IPS-NIHi7 (cell line): ENCODE data around the gene CLTCL1.

Source experiments
- DNase-seq: peaks from one replicate; pipeline ENCODE4 v3.0.0; 2012; ENCODE audit warnings: mixed read lengths; ENCODE audit errors: extremely low spot score

The CLTCL1 gene

GRCh38 chr22:19244600-19245352 lies 46.7 kb downstream of the CLTCL1 start:
- DNase-seq: no peak

DNA sequence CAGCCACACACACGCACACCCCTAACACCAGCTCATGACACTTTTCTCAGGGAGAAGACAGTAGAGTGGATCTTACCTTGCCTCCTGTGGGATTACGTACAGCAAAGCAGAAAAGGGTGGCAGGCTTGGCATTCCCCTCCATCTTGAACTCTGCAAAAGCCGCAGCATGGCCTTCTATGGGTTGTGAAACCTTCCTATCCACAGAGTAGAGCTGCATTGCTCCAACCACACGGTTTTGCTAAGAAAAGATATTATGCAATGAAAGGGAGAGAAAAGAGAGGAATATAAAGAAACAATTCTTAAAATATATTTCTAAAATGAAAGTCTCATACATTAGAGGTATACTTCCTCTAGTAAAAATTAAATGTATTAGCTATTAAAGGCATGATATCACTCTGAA lies 48.8 kb downstream of the CLTCL1 start:
- no peak for DNase-seq

- no peak for DNase-seq
These were observed 50.0 kb downstream of the CLTCL1 start for GRCh38 chr22:19241593-19241906.

DNA sequence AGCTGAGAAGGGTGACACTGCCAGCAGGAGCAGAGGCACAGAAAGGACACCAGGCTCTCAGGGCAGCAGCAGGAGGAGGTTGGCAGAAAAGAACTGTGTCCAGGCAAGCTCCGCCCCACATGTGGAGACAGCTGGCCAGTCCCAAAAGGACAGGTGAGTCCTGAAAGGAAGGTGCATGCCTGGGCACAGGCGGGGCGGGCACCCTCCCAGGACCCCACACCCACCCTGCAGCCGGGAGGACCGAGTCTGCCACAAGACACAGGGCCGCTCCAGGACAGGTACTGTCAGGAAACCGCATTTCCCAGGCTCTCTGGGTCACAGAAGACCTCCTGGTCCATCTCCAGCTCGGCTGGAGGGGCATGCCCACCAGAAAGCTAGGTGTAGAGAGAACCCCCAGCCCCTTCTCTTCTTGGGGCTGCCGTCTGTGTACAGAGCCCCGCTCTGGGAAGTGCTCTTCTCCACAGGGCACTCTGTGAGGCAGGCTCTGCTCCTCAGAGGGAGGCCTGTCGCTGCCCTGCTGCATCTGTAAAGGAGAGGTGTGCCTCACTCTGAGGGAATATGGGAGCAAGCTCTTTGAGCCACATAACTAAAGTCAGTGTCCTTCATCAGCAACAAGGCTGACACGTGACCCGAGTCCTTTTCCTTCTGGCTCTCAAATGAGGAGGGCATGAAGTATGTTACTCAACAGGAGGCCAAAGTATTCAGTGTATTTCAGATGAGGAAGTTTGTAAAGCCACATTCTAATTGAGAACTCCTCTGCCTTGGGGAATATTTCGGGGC lies 50.5 kb downstream of the CLTCL1 start:
- no peak for DNase-seq

- DNase-seq: no peak
These were observed 52.1 kb downstream of the CLTCL1 start for GRCh38 chr22:19239464-19239863.

- no peak for DNase-seq
These were observed 52.6 kb downstream of the CLTCL1 start for GRCh38 chr22:19238900-19239299.

DNA sequence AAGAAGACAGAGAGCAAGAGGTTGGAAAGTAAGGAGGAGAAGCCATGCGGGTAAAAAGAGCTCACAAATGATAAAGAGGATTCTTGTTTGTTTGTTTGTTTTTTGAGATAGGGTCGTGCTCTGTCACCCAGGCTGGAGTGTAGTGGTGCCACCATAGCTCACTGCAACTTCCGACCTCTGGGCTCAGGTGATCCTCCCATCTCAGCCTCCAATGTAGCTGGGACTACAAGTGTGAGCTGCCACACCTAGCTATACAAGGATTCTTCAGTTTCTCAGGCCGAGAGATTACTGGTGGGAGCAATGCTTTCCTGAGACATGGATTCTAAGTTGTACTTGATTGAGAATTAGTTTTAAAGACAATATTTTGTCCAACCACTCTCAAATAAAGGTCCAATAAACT lies 55.6 kb downstream of the CLTCL1 start:
- no peak for DNase-seq

GRCh38 chr22:19234126-19234896 lies 57.2 kb downstream of the CLTCL1 start:
- no peak for DNase-seq

DNA sequence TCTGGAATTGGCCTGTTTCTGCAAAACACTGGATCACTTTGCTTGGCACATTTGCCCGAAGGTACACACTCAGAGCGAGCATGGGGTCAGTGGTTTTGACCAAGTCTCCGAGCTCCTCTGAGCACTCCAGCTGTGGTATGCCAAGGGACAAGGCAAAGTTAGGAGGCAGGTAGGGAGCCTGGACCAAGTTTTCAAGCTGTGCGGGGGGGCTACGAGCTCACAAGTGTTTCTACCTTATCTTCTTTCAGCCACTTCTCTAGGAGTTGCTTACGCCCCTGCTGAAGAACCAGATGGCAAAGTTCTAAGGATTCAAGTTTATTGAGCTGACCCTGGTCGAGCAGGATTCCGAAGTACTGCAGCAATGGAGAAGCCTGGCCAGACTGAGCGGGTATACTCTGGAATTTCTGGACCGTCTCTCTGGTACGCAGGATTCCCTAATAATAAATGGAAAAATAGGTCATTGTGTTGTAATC lies 58.3 kb downstream of the CLTCL1 start:
- no peak for DNase-seq

GRCh38 chr22:19232623-19233022 lies 58.9 kb downstream of the CLTCL1 start:
- DNase-seq: no peak

DNA sequence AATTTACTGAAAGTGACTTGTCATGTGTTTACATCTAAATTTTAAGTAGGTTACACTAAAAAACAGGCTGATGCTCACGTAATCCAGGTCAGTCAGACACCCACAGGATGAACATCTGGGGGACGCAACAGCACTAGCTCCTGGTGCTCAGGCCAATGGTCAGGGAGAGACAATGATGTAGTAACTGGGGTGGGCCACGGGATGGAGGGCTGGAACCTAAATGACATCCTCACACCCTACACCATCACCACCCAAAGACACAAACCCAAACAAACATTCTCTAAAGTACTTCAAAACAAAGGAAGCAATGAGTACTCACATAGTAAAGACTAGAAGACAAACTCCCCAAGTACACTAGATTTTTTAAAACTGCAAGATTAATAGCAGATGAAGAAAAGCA lies 59.5 kb downstream of the CLTCL1 start:
- no peak for DNase-seq

DNA sequence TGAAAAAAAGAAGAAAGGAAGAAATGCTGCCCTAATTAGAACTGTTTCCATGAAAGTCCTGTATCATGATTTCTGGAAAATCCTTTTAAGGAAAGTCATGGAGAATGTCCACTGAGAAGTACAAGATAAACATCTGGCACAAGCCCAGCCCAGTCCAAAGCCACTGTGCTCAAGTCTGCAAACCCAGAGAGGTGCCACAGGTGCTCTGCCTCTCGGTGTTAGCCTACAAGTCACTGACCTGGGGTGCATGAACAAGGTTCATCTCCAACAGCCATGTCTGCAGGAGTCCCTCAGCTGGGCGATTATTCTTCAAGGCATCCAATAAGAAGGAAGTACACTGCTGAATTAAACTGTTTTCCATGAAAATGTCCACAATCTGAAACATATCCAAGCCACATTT lies 61.9 kb downstream of the CLTCL1 start:
- no peak for DNase-seq

DNA sequence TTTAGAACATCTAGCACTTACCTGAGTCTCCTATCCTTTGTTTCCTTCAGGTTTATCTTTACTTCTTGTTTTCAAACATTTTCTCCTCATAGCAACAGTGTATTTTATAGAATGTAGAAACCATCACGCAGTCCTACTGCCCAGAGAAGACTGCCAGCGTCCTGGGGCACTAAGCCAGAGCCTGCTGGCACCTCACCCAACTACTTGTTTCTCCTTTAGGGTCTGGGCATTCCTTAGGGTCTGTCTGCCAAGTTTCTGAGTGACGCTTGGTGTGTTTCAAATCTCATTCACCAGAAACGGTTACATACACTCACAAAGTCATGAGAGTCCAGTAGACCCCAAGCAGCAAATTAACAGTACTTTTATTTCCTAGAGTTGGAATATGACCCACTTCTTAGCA lies 63.3 kb downstream of the CLTCL1 start:
- DNase-seq: no peak

DNA sequence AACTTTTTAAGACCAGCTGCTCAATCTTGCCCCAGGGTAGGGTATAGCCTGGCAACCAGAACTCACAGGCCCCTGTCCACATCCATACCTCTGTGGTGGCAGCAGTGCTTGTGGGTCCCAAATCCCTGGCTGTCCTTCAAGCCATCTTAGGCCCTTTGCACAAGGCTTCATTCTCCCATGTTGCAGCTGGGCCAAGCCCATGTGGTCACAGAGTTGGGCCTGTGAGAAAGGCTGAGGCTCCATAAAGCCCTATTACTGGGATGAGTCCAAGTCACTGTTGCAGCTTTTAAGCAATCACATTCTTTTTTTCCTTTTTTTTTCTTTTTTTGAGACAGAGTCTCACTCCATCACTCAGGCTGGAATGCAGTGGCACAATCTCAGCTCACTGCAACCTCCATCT lies 65.1 kb downstream of the CLTCL1 start:
- no peak for DNase-seq

GRCh38 chr22:19225560-19225959 lies 66.0 kb downstream of the CLTCL1 start:
- no peak for DNase-seq

DNA sequence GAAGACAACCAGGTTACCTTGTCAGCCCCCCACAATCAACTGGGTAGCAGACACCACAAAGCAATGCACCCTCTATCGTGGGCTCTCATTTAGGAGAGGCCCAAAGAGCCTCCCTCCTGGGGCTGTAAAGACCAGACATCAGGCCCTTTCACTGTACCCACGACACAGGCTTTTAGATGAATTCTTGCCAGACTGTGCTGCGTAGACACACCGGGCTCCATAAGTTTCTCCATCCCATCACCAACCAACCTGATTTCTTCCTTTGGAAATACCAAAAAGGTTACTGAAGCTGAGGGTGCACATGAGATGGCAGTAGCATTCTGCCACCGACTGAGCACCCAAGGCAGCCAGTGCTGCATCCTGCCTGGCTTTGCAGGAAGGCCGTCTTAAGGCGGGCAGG lies 66.5 kb downstream of the CLTCL1 start:
- DNase-seq: no peak

- no peak for DNase-seq
These were observed 67.0 kb downstream of the CLTCL1 start for GRCh38 chr22:19224557-19224956.

DNA sequence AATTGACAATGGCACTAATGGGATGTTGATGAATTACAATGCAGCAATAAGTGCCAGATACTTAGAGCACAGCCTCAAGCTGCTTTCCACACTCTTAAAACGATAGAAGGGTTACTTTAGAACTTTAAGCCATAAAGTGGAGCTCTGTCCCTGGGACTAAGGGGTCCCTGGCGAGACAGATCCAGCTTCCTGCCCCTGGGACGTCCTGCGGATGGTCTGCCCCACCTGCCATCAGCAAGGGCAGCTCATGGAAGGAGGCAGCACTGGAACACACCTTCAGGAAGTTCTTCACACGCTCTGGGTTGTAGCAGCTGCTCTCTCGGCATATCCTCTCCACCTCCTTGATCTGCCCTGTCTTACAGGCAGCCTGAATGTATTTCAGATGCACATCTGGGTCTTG lies 67.9 kb downstream of the CLTCL1 start:
- no peak for DNase-seq

- DNase-seq: no peak
These were observed 68.4 kb downstream of the CLTCL1 start for GRCh38 chr22:19223110-19223509.

DNA sequence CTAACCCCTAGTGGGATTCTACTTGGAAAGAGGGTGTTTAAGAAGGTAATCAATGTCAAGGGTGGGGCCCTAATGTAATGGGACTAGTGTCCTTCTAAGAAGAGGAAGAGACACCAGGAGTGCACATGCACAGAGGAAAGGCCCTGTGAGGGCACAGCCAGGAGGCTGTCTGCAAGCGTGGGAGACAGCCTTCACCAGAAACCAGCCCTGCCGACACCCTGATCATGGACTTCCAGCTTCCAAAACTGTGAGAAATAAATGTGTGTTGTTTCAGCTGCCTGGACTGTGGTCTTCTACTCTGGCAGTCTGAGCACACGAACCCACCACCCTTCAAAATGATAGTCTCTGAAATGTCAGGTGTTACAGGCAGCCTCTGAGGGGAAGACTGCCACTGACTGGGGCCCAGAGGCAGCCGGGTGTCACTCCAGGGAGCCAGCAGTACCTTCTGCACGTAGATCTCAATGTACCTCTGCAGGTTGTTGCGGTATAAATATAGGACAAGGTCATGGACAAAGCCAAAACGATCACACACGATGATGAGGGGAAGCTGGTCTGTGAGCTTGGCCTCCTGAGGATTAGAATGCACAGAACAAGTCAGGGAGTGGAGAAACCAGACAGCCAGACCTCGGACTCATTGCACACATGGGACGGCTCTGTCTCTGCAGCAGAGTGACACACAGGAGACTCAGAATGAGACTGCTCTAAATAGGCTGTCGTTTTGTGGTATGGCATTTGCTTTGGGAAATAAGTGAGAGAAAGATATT lies 69.1 kb downstream of the CLTCL1 start:
- DNase-seq: no peak

GRCh38 chr22:19220867-19221266 lies 70.7 kb downstream of the CLTCL1 start:
- no peak for DNase-seq
